ENCODE measurements around the gene FOXK1.

The FOXK1 gene

GRCh38 chr7:4797858-4798705 lies 116.0 kb downstream of the FOXK1 start:
- peak; percentile 79 for TF ChIP-seq CTCF (IDR thresholded peaks at IDR 0.05)

GRCh38 chr7:4798706-4799235 lies 116.7 kb downstream of the FOXK1 start:
- no peak for TF ChIP-seq CTCF (IDR thresholded peaks at IDR 0.05)

- TF ChIP-seq CTCF (IDR thresholded peaks at IDR 0.05), result no peak
These were observed 117.6 kb downstream of the FOXK1 start for GRCh38 chr7:4799508-4800268.

- TF ChIP-seq CTCF (IDR thresholded peaks at IDR 0.05), result no peak
These were observed 118.4 kb downstream of the FOXK1 start for GRCh38 chr7:4800487-4800886.

GRCh38 chr7:4800926-4801838 lies 119.1 kb downstream of the FOXK1 start:
- TF ChIP-seq CTCF (IDR thresholded peaks at IDR 0.05), result no peak

- TF ChIP-seq CTCF (IDR thresholded peaks at IDR 0.05), result no peak
These were observed 119.7 kb downstream of the FOXK1 start for GRCh38 chr7:4801839-4802231.

All from LNCAP (cell line).